ENCODE results near the gene SBK1. TPM values are rescaled to one million over a fixed set of nuclear protein-coding genes. Genes with fewer than 3 reads are reported as not detected.
A peak's percentile ranks its signal among the peaks of the same experiment; 100 is the strongest.

SBK1 gene
- polyA plus RNA-seq, 2 of the 4 experiments (the other 2 are of a cell fraction): 0.13 to 0.43 TPM

DNA sequence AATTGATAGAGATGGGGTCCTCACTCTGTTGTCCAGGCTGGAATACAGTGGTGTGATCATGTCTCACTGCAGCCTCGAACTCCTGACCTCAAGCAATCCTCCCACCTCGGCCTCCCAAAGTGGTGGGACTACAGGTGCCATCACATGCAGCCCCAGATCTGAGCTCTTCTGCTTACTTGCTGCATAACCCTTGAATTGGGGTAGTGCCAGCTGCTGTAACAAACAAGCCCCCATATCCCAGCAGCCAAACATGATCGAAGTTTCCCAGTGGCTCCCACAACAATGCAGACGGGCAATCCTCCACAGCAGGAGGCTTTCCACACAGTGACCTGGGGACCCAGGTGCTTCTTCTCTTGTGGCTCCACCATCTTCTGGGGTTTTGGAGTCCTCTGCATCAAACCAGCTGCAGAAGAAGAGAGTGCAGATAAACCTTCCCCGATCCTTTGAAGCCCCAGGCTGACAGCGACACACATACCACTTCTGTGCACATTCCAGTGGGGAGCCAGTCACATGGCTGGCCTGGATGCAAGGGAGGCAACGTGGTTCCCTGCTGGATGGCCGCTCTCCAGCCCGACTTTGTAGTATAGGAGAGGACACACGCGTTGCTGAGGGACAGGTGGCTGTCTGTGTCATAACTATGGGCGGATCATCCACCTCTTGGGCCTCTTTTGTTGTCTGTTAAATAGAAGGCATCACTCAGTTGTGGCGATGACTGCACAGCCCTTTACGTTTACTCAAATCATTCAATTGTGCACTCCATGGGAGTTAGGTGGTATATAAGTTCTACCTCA, 16.7 kb downstream of the SBK1 start:
- POLR2A ChIA-PET: interaction anchor here (0.6 kb wide), 1 partner anchor 66 kb away, joined by 3 read pairs; no protein-coding TSS in a partner anchor
- no peak for FAIRE-seq
- Histone ChIP-seq H3K27ac (no peak overlapping the region), H3K4me2 (no peak overlapping the region), H3K4me3 (no peak overlapping the region), H3K9me3 (no peaks in the 10 kb centered on the region), H3K4me1 (no peaks in the 10 kb centered on the region)
- WGBS (ENCODE audit: missing lambda C conversion rate): 36% methylated on average over 13 of the region's 14 CpGs
- no peak for DNase-seq (ENCODE audit: low read depth in 1 of 2, low spot score in 1 of 2)
- no peak for ATAC-seq
- CTCF ChIA-PET: interaction anchor here (1.0 to 42.1 kb wide), 3 partner anchors 3 to 17 kb away, joined by 3 to 864 read pairs (median 864); partner anchors contain the start of gene SBK1
- TF ChIP-seq POLR2A (IDR thresholded peaks at IDR 0.05; ENCODE audit: low read length) (no peak), TFCP2L1 (CRISPR knock-in tag; IDR thresholded peaks at IDR 0.05) (no peak)

DNA sequence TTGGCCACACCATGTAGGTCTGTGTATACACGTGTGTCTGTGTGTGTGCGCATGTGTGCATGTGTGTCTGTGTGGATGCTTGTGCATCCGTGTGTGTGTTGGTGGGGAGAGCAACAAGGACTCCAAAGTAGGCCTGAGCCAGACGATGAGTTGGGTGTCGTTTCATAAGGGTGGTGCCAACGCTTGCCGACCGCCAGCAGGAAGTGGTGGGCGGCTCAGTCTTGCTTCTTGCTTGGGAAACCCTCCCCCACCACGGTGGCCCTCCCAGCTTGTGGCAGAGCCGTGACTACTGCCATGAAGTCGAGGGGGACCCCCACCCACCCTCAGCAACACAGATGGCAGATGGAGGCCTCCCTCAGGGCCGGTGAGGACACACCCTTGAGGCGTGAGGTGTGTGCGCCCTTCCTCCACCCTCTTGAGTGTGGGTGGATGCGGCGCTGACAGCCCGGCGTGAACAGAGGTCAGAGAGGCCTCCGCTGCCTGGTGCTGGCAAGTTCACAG, 17.5 kb downstream of the SBK1 start:
- no peak overlapping the region for H3K4me3 ChIP-seq
- 60% methylated on average over 11 of the region's 20 CpGs for WGBS (ENCODE audit: missing lambda C conversion rate)
- H3K27ac ChIP-seq: no peak overlapping the region
- CTCF ChIA-PET: interaction anchor here (0.5 to 42.1 kb wide), 3 partner anchors 3 to 670 kb away, joined by 3 to 864 read pairs (median 864); partner anchors contain the start of gene SBK1
- DNase-seq (ENCODE audit: low read depth in 1 of 2, low spot score in 1 of 2): no peak
- no peaks in the 10 kb centered on the region for H3K4me1 ChIP-seq
- no peak for FAIRE-seq
- TF ChIP-seq RNF2 (IDR thresholded peaks at IDR 0.05; ENCODE audit: borderline replicate concordance, low read depth): no peak
- TF ChIP-seq TFCP2L1 (CRISPR knock-in tag; IDR thresholded peaks at IDR 0.05): no peak
- no peak for TF ChIP-seq SMC3 (IDR thresholded peaks at IDR 0.05)
- TF ChIP-seq NR3C1 (IDR thresholded peaks at IDR 0.05): no peak
- TF ChIP-seq, protein P1, sequence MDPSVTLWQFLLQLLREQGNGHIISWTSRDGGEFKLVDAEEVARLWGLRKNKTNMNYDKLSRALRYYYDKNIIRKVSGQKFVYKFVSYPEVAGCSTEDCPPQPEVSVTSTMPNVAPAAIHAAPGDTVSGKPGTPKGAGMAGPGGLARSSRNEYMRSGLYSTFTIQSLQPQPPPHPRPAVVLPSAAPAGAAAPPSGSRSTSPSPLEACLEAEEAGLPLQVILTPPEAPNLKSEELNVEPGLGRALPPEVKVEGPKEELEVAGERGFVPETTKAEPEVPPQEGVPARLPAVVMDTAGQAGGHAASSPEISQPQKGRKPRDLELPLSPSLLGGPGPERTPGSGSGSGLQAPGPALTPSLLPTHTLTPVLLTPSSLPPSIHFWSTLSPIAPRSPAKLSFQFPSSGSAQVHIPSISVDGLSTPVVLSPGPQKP (IDR thresholded peaks at IDR 0.05; ENCODE audit: low read depth, low read length): no peak
- TF ChIP-seq, protein P2, sequence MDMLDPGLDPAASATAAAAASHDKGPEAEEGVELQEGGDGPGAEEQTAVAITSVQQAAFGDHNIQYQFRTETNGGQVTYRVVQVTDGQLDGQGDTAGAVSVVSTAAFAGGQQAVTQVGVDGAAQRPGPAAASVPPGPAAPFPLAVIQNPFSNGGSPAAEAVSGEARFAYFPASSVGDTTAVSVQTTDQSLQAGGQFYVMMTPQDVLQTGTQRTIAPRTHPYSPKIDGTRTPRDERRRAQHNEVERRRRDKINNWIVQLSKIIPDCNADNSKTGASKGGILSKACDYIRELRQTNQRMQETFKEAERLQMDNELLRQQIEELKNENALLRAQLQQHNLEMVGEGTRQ (IDR thresholded peaks at IDR 0.05): no peak
- no peak for TF ChIP-seq MAX (IDR thresholded peaks at IDR 0.05)
- TF ChIP-seq CHD4 (IDR thresholded peaks at IDR 0.05; ENCODE audit: borderline replicate concordance): no peak
- no peak for TF ChIP-seq ESRRA (IDR thresholded peaks at IDR 0.05; ENCODE audit: borderline replicate concordance, low read length)
- no peak for TF ChIP-seq FOSB (CRISPR knock-in tag; IDR thresholded peaks at IDR 0.05)
- TF ChIP-seq HEYL (CRISPR knock-in tag; IDR thresholded peaks at IDR 0.05): no peak
- no peak for TF ChIP-seq KDM5A (IDR thresholded peaks at IDR 0.05)
- no peak for TF ChIP-seq ZSCAN20 (CRISPR knock-in tag; IDR thresholded peaks at IDR 0.05)
- no peak for ATAC-seq
- no peak overlapping the region for H3K4me2 ChIP-seq
- POLR2A ChIA-PET: no interaction called here
- no peaks in the 10 kb centered on the region for H3K9me3 ChIP-seq

GRCh38 chr16:28310796-28311195, 18.5 kb downstream of the SBK1 start:
- no peaks in the 10 kb centered on the region for H3K9me3 ChIP-seq
- H3K4me2 ChIP-seq: no peak overlapping the region
- FAIRE-seq: no peak
- H3K27ac ChIP-seq: no peak overlapping the region
- TF ChIP-seq HMGXB4 (CRISPR knock-in tag; IDR thresholded peaks at IDR 0.05; ENCODE audit: borderline replicate concordance) (no peak), HDAC2 (IDR thresholded peaks at IDR 0.05) (no peak), BCL3 (IDR thresholded peaks at IDR 0.05) (no peak), CEBPB (IDR thresholded peaks at IDR 0.05) (no peak), HOXB5 (CRISPR knock-in tag; IDR thresholded peaks at IDR 0.05) (no peak), CHD2 (IDR thresholded peaks at IDR 0.05; ENCODE audit: low read length, partially characterized antibody) (no peak)
- WGBS (ENCODE audit: missing lambda C conversion rate): 73% methylated on average over 11 of the region's 11 CpGs
- peak in 1 of 2 experiments; percentile 28; a peak in 2 of 6 replicates for ATAC-seq
- ChIA-PET POLR2A (no interaction called here), CTCF (interaction anchor here (32.1 to 42.1 kb wide), 2 partner anchors 4 to 18 kb away, joined by 864 read pairs; partner anchors contain the start of gene SBK1)
- DNase-seq (ENCODE audit: low read depth in 1 of 2, low spot score in 1 of 2): no peak
- no peaks in the 10 kb centered on the region for H3K4me1 ChIP-seq
- H3K4me3 ChIP-seq: no peak overlapping the region
